ELF-1 (cell line): ENCODE data around the gene ZDHHC5.

Source experiments
- DNase-seq: peaks from one replicate; pipeline ENCODE4 v3.0.0-alpha.2; 2016; ENCODE audit warnings: low read depth, low spot score

ZDHHC5 gene

DNA sequence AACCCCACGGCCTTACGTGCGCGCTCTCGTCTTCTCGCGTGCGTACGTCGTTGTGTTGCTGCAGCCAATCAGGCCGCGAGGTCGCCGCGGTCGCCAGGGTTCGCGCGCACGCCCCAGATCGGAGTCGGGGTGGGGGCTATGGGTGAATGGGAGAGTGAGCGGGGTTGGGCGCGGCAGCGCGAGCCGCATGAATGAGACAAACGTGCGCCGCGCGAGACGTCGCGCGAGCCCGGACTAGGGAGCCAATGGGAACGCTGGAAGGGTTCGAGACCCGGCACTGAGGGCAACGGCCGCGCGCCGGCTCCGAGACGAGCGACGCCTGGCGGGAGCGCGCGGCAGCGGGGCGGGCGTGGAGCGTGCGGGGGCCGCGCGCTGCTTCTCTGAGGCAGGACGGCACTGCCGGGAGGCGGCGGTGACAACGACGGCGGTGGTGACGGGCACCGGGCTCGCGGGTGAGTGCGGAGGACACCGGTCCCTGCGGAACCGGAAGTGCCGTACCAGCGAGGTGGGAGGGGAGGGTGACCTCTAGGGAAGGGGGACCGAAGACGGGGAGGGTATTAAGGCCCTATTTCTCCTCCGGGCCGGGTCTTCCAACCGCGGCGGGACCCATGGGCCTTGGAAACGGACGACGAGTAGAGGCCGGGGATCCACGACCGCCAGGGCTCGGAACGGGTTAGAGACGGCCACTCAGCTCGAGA lies at the start of gene ZDHHC5:
ZDHHC5 (plus strand) TSS at position 379 of the 698 bp plus-strand sequence. CDS start 4,977 bp downstream, outside the sequence.
- DNase-seq = peak; percentile 100

- no peak for DNase-seq
Observed at GRCh38 chr11:57618438-57618837, 49.5 kb upstream of the ZDHHC5 start.

GRCh38 chr11:57619331-57619730 lies 48.6 kb upstream of the ZDHHC5 start:
- DNase-seq = no peak

DNA sequence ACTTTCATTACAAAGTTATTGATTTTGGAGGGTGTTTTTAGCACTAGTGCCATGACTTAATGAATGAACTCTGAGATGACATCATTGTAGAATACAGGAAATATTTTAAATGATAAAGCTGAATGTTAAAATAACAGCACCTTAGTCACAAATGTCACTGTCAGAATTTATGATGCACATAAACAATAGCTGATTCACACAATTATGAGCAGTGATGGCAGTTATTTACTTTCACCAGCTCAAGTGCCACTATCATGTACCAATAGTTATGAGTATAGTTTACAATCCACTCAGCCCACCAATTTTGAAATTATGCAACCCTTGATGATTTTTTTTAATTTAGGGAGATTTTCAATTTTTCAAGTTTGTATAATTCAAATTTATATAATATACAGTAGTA lies 47.4 kb upstream of the ZDHHC5 start:
- DNase-seq = no peak

GRCh38 chr11:57622263-57622662 lies 45.7 kb upstream of the ZDHHC5 start:
- DNase-seq = peak; percentile 69

GRCh38 chr11:57624864-57625263 lies 43.0 kb upstream of the ZDHHC5 start:
- no peak for DNase-seq

DNA sequence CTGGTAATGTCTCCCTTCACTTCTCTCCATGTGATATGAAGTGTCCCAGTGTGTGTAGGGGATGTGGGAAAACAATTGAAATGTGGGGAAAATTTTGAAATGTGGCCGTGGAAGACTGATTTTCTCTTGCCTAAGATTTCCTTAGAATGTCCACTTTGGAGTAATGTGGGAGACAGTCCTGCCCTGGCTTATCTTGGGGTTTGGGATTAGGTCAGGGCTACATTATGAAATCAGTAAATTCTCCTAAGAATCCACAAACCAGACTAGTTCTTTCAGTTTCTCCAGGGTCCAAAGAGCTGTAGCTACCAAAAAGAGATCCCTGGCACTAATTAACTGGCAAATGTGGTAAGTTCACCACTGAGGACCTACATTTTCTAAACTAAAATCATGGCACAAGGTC lies 41.0 kb upstream of the ZDHHC5 start:
- DNase-seq = no peak

DNA sequence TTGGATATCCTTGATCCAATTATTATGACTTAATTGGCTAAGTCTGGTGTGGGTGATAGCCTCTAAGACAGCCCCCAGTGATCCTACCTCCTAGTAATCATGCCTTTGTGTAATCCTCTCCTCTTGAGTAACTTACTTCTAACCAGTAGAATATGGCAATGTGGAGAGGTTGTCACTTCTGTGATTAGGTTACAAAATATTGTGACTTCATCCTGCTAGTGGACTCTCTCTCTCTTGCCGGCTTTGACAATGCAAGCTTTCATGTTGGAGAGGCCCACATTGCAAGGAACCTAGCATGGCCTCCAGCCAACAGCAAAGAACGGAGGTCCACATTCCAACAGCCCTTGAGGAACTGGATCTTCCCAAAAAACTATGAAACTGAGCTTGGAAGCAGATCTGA lies 37.7 kb upstream of the ZDHHC5 start:
- DNase-seq = no peak

GRCh38 chr11:57632116-57632515 lies 35.8 kb upstream of the ZDHHC5 start:
- no peak for DNase-seq

- no peak for DNase-seq
Observed at GRCh38 chr11:57633394-57634070, 34.4 kb upstream of the ZDHHC5 start.

GRCh38 chr11:57634311-57634710 lies 33.6 kb upstream of the ZDHHC5 start:
- no peak for DNase-seq

GRCh38 chr11:57635246-57635645 lies 32.7 kb upstream of the ZDHHC5 start:
- no peak for DNase-seq

GRCh38 chr11:57637626-57638004 lies 30.3 kb upstream of the ZDHHC5 start:
- DNase-seq = peak; percentile 97

DNA sequence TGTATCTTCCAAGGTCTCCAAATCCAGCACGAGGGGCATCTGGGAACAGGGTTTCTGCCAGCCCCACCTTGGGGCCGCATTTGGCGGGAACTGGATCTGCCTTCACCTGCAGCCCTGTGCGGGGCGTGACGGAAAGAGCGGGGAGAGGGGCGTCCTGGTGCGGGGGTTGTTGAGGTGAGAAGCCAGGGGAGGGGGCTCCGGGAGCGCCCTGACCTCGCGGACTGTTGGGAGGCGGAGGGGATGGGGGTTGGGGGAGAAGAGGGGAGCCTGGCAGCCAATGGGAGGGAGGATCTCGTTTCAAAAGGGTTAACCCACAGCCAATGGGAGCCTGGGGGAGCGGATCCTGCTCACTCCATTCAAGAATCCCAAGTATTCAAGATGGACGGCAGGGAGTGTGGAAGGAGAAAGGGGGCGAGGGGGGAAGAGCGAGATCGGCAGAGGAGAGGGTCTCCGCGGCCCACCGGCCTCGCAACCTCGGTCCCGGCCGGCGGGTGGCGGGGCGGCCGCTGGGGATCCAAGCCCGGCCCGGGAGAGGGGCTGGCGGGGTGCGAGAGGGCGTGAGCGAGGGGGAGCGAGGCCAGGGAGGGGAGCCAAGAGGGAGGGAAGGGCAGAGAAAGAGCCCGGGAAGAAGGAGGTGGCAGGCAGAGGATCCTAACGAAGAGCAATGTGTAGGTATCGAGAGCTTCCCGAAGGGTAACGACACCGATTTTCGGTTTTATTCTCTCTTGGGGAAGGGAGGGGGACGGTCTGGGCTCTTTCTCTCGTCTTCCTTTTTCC lies 29.7 kb upstream of the ZDHHC5 start:
- peak; percentile 95 for DNase-seq

DNA sequence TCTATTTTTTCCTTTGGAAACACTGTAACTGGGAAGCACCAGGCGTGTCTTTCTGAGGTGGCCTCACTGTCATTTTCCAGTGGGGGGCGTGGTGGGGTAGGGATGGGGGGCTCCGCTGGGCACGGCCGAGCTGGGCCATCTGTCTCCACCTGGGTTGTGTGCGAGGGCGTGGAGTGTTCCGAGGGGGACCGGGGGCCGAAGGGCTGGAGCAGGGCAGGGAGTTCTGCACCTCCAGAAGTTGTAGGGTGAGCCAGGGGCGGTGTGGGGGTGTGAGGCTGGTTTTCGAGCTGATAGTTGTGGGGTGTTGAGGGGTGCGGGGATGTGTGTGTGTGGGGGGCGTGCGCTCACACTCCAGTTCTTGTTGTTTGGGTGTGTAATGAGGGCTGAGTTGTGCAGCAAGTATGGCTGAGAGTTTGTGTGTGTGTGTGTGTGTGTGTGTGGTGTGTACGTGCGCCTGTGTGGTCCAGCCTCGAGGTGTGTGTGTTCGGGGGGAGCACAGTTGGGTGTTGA lies 29.0 kb upstream of the ZDHHC5 start:
- DNase-seq = peak; percentile 37

GRCh38 chr11:57639321-57640067 lies 28.4 kb upstream of the ZDHHC5 start:
- DNase-seq = peak; percentile 99

DNA sequence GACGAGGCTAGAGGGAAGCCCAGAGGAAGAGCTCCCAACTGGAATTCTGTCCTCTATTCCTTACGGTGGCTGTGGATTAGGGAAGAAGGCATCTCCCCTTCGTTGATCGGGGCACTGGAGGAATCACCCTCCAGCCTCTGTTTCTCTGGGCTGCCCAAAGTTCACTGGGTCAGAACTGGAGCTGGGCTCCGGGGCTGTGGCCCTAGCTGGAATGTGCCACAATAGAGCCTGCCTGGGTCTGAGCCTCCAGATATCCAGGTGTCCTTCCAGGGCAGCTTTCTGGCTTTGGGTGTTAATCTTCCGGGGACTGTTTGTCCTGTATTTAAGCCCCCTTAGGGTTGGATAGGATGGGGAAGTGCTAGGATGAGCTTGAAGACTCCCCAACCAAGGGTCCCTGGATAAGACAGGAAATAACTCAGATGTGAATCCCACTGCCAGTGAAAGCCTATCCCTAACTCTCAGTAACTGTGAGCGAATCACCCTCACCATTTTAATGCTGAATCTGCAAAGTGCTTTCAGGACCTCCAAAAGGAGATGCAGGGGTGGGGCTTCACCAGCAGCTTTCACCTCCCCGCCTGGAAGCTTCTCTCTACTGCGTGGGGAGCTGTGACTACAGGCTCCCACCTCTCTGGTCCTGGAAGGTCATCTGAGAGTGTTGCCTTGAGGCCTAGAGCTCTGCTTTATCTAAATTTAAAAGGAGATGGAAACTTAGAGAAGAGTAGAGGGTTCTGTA lies 27.7 kb upstream of the ZDHHC5 start:
- DNase-seq = no peak

DNA sequence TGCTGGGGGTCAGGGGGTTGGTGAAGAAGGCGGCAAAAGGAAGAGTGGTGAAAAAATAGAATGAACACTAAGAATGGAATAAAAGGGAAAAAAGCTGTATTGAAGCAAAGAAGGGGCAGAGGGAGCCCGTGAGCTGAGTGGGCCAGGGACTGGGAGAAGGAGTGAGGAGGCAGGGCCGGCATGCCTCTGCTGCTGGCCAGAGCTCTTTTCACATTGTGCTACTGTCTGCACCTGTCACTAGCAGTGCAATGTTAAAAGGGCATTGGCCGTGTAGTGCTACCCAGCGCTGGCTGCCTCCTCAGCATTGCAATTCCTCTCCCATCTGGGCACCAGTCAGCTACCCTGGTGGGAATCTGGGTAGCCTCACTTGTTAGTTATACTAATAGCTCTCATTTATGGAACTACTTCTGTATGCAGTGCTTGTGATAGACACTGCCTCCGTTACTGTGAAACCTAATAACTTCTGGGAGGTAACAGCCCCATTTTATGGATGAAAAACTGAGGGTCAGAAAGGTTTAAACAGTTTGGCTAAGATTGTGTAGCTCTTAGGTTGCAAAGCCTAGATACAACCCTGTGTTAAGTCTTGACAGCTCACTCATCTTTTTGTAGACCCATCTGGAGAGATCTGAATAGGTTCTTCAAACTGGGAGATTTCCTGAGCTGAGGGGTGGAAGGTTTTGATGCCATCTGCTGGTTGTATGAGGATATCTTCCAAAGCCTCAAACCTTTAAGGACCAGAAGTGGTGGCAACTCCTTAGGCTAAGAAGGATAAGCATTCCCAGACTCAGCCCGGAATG lies 26.7 kb upstream of the ZDHHC5 start:
- DNase-seq = peak; percentile 56

DNA sequence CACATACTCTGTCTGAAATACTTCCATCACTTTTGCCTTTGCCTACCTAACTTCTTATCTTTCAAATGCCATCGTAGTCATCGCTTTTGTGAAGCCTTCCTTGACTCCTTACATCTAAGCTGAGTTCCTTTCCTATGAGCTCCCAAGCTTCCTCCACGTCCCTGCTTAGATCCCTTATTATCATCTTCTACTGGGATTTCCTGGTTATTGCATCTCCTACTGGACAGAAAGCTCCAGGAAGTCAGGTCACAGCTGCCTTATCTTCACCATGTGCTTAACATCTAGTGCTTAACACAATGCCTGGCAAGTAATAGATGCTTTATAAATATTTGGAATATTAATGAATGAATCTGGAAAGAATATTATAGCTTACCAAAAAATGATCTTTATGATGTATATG lies 24.1 kb upstream of the ZDHHC5 start:
- DNase-seq = no peak
